ENCODE measurements around the gene CDX4. TPM values are rescaled to one million over a fixed set of nuclear protein-coding genes. Genes with fewer than 3 reads are reported as not detected.

The CDX4 gene
- total RNA-seq, 4 donors from 2014 or later, result not detected

- TF ChIP-seq CTCF (IDR thresholded peaks at IDR 0.05; ENCODE audit: low read depth), result no peak
Measured at GRCh38 chrX:73448379-73448778, 1.5 kb downstream of the CDX4 start.

GRCh38 chrX:73455171-73455570 is 8.3 kb downstream of the CDX4 start:
- no peak for TF ChIP-seq CTCF (IDR thresholded peaks at IDR 0.05; ENCODE audit: low read depth)

GRCh38 chrX:73457306-73457705 is 10.5 kb downstream of the CDX4 start:
- no peak for TF ChIP-seq CTCF (IDR thresholded peaks at IDR 0.05; ENCODE audit: low read depth)

GRCh38 chrX:73468376-73468775 is 21.5 kb downstream of the CDX4 start:
- no peak for TF ChIP-seq CTCF (IDR thresholded peaks at IDR 0.05; ENCODE audit: low read depth)

GRCh38 chrX:73478961-73479360 is 32.1 kb downstream of the CDX4 start:
- no peak for TF ChIP-seq CTCF (IDR thresholded peaks at IDR 0.05; ENCODE audit: low read depth)

- TF ChIP-seq CTCF (IDR thresholded peaks at IDR 0.05; ENCODE audit: low read depth), result no peak
Measured at GRCh38 chrX:73481521-73481920, 34.7 kb downstream of the CDX4 start.

GRCh38 chrX:73490661-73491060 is 43.8 kb downstream of the CDX4 start:
- TF ChIP-seq CTCF (IDR thresholded peaks at IDR 0.05; ENCODE audit: low read depth), result no peak

Small RNA genes lying within 50 kb of the gene (small RNA-seq; reads per million reads assigned to genes)
- gene MORF4L1P6 (not detected), gene RNU6-1044P (not detected)

Other genes with a start within 250 kb of the CDX4 start
- gene NAP1L2, start 232.2 kb upstream of the CDX4 start, total RNA-seq, result under 1 TPM in 2 of 4 donors, not detected in 2; 0.17 to 0.22 TPM
- gene CHIC1, start 116.1 kb downstream of the CDX4 start, total RNA-seq, result 1 to 10 TPM; 5.5 to 9.3 (median 6.4) TPM